HCT116 (cell line): ENCODE measurements around the gene SUFU. TPM values are rescaled to one million over a fixed set of nuclear protein-coding genes. Genes with fewer than 3 reads are reported as not detected.

Experiments
- ATAC-seq: fragments of 200-7000 bp; cut with Tn5 transposase; 2 replicates; pipeline ENCODE4 v1.9.1; 2020; ENCODE audit warnings: mild to moderate bottlenecking, moderate library complexity
- BruUV-seq: library from RNA; stranded (reverse); fragments of 400-500 nt; replicated peaks from 2 replicates; lab custom pipeline; 2021; lab: Mats Ljungman, UMichigan
- CTCF ChIA-PET: fragments of 300-600 bp; sonication (Branson Sonifier 250); formaldehyde crosslinking; loops from one replicate; lab custom pipeline; 2021; ENCODE audit warnings: antibody characterized with exemption; lab: Charles Lee
- POLR2A ChIA-PET: fragments of 300-600, 350-600 bp; sonication (Branson Sonifier 250); formaldehyde crosslinking; loops from one replicate; lab custom pipeline; 2021; ENCODE audit warnings: antibody characterized with exemption; lab: Charles Lee
- RAD21 ChIA-PET, 2 experiments: fragments of 300-600 bp; sonication (Branson Sonifier 250); formaldehyde crosslinking; loops; one replicate each; lab custom pipeline; 2023; ENCODE audit warnings: low total read pairs in 2 of 2; ENCODE audit not compliant: uncharacterized antibody in 2 of 2, unreplicated experiment in 2 of 2, low non-redundant PET in 1 of 2; lab: Charles Lee
- DNase-seq: peaks from one replicate; pipeline ENCODE4 v3.0.0-alpha.2; 2010; ENCODE audit warnings: low read depth, low spot score
- H2AFZ ChIP-seq: fragments of 200-600 bp; shearing (Covaris generic), sonication (generic); 2 replicates; pipeline ENCODE4 v1.6.1; 2017; ENCODE audit warnings: low read depth, mixed run types, mixed read lengths, antibody characterized with exemption, low read length; ENCODE audit not compliant: poor library complexity, severe bottlenecking
- H3K27ac ChIP-seq: 2 replicates; pipeline ENCODE4 v1.5.1; 2012; ENCODE audit warnings: low read depth, low read length
- H3K27me3 ChIP-seq: fragments of 200-600 bp; sonication (generic); 2 replicates; pipeline ENCODE4 v1.6.1; 2016; ENCODE audit warnings: mixed run types, low read length, mixed read lengths; ENCODE audit not compliant: insufficient read depth
- H3K36me3 ChIP-seq, 2 experiments: fragments of 200-500 bp in 1 of 2; fragments of 200-600 bp in 1 of 2; sonication (Bioruptor generic) in 1 of 2; sonication (generic) in 1 of 2; 2 replicates each; pipeline versions ENCODE4 v1.5.1 to v1.6.1; 2014 to 2016; ENCODE audit warnings: low read length in 2 of 2, inconsistent platforms in 1 of 2, mixed read lengths in 1 of 2, mixed run types in 1 of 2; ENCODE audit not compliant: insufficient read depth in 2 of 2, control insufficient read depth in 1 of 2
- H3K4me1 ChIP-seq, 2 experiments: fragments of 200-600 bp in 1 of 2; sonication (generic) in 1 of 2; 2 replicates each; pipeline versions ENCODE4 v1.5.1 to v1.6.1; 2012 to 2017; ENCODE audit warnings: low read length in 2 of 2, inconsistent platforms in 1 of 2, mild to moderate bottlenecking in 1 of 2, mixed read lengths in 1 of 2, mixed run types in 1 of 2, moderate library complexity in 1 of 2; ENCODE audit not compliant: insufficient read depth in 2 of 2, control insufficient read depth in 1 of 2
- H3K4me2 ChIP-seq: fragments of 200-600 bp; sonication (generic); 2 replicates; pipeline ENCODE4 v1.6.1; 2017; ENCODE audit warnings: mixed run types, low read length, mixed read lengths
- H3K4me3 ChIP-seq, 2 experiments: fragments of 200-600 bp in 1 of 2; sonication (generic) in 1 of 2; replicated peaks in 1 of 2; 2 replicates each; pipeline ENCODE4 v1.5.1; 2011 to 2016; ENCODE audit warnings: low read length in 2 of 2, control low read depth in 1 of 2, low read depth in 1 of 2, mild to moderate bottlenecking in 1 of 2, mixed read lengths in 1 of 2, mixed run types in 1 of 2
- H3K79me2 ChIP-seq: fragments of 200-600 bp; sonication (generic); 2 replicates; pipeline ENCODE4 v1.6.1; 2017; ENCODE audit warnings: mild to moderate bottlenecking, mixed run types, low read length, moderate library complexity, mixed read lengths; ENCODE audit not compliant: insufficient read depth
- H3K9ac ChIP-seq: fragments of 200-600 bp; sonication (generic); 2 replicates; pipeline ENCODE4 v1.6.1; 2016; ENCODE audit warnings: low read length, mixed read lengths
- H3K9me2 ChIP-seq: fragments of 200-600 bp; sonication (generic), shearing (Covaris generic); 2 replicates; pipeline ENCODE4 v1.6.1; 2017; ENCODE audit warnings: mixed run types, mild to moderate bottlenecking, moderate library complexity; ENCODE audit not compliant: insufficient read depth
- H3K9me3 ChIP-seq, 2 experiments: fragments of 200-500 bp in 1 of 2; fragments of 200-600 bp in 1 of 2; sonication (Bioruptor generic) in 1 of 2; sonication (generic) in 1 of 2; 2 replicates each; pipeline ENCODE4 v1.6.1; 2014 to 2017; ENCODE audit warnings: low read length in 2 of 2, mixed read lengths in 2 of 2, inconsistent platforms in 1 of 2, low read depth in 1 of 2, mild to moderate bottlenecking in 1 of 2, mixed run types in 1 of 2, moderate library complexity in 1 of 2; ENCODE audit not compliant: control insufficient read depth in 1 of 2, insufficient read depth in 1 of 2
- H4K20me1 ChIP-seq: fragments of 200-600 bp; sonication (generic), shearing (Covaris generic); 2 replicates; pipeline ENCODE4 v1.6.1; 2017; ENCODE audit warnings: mixed run types, mild to moderate bottlenecking, moderate library complexity; ENCODE audit not compliant: insufficient read depth
- EGR1 ChIP-seq: IDR thresholded peaks from 2 replicates; pipeline ENCODE4 v1.6.1; 2012; ENCODE audit warnings: low read depth
- EZH2phosphoT487 ChIP-seq: fragments of 200-600 bp; IDR thresholded peaks from 2 replicates; pipeline ENCODE4 v1.6.1; 2018; ENCODE audit warnings: antibody characterized with exemption, borderline replicate concordance
- FOSL1 ChIP-seq: IDR thresholded peaks from 2 replicates; pipeline ENCODE4 v1.6.1; 2012; ENCODE audit warnings: low read depth
- POLR2AphosphoS5 ChIP-seq: IDR thresholded peaks from 2 replicates; pipeline ENCODE4 v1.6.1; 2011; ENCODE audit warnings: mild to moderate bottlenecking, low read depth, low read length, moderate library complexity
- RAD21 ChIP-seq: IDR thresholded peaks from 2 replicates; pipeline ENCODE4 v1.6.1; 2012; ENCODE audit warnings: low read depth, mild to moderate bottlenecking
- YY1 ChIP-seq: IDR thresholded peaks from 2 replicates; pipeline ENCODE4 v1.6.1; 2011; ENCODE audit warnings: low read length, low read depth, moderate library complexity, mild to moderate bottlenecking; ENCODE audit not compliant: insufficient replicate concordance; ENCODE audit errors: extremely low read depth
- ZNF274 ChIP-seq: fragments of 200-500 bp; sonication (Bioruptor generic); IDR thresholded peaks from 2 replicates; pipeline ENCODE4 v1.6.1; 2014; ENCODE audit warnings: mild to moderate bottlenecking, low read depth, low read length, inconsistent platforms
- intact Hi-C: fragments of 100-400 bp; cut with micrococcal nuclease; formaldehyde crosslinking; loops from 2 replicates; pipeline ENCODE4 v1.10.0; 2022
- total RNA-seq: library from RNA; stranded (reverse); gene quantifications from one replicate; pipeline ENCODE4 v1.2.1, GENCODE V29; 2021; ENCODE audit not compliant: unreplicated experiment
- TF ChIP-seq, protein P1 (sequence below): IDR thresholded peaks from 2 replicates; pipeline ENCODE4 v1.6.1; 2011; ENCODE audit warnings: mild to moderate bottlenecking, low read length, moderate library complexity; ENCODE audit not compliant: insufficient replicate concordance; ENCODE audit errors: extremely low read depth
- TF ChIP-seq, protein P2 (sequence below): IDR thresholded peaks from 2 replicates; pipeline ENCODE4 v1.6.1; 2012

The SUFU gene
- total RNA-seq, 1 experiment from 2014 or later: 18.8 TPM

GRCh38 chr10:102639537-102639936 lies 135.8 kb downstream of the SUFU start:
- Histone ChIP-seq H3K27ac (no peak overlapping the region), H3K9me2 (no peaks in the 10 kb centered on the region), H3K4me1 (peaks cover 15 to 28% of the 10 kb centered on the region in 2 experiments), H3K4me3 (no peak overlapping the region), H3K36me3 (no peaks in the 10 kb centered on the region), H3K9ac (no peak overlapping the region), H4K20me1 (no peaks in the 10 kb centered on the region), H3K27me3 (no peaks in the 10 kb centered on the region), H2AFZ (no peak overlapping the region), H3K4me2 (no peak overlapping the region), H3K79me2 (peaks cover 3% of the 10 kb centered on the region; the same call in 1 of the 2 replicates), H3K9me3 (no peaks in the 10 kb centered on the region)
- DNase-seq (no peak), ATAC-seq (no peak)
- no peak for TF ChIP-seq RAD21
- TF ChIP-seq, protein P1, sequence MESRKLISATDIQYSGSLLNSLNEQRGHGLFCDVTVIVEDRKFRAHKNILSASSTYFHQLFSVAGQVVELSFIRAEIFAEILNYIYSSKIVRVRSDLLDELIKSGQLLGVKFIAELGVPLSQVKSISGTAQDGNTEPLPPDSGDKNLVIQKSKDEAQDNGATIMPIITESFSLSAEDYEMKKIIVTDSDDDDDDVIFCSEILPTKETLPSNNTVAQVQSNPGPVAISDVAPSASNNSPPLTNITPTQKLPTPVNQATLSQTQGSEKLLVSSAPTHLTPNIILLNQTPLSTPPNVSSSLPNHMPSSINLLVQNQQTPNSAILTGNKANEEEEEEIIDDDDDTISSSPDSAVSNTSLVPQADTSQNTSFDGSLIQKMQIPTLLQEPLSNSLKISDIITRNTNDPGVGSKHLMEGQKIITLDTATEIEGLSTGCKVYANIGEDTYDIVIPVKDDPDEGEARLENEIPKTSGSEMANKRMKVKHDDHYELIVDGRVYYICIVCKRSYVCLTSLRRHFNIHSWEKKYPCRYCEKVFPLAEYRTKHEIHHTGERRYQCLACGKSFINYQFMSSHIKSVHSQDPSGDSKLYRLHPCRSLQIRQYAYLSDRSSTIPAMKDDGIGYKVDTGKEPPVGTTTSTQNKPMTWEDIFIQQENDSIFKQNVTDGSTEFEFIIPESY: no peak
- TF ChIP-seq, protein P2, sequence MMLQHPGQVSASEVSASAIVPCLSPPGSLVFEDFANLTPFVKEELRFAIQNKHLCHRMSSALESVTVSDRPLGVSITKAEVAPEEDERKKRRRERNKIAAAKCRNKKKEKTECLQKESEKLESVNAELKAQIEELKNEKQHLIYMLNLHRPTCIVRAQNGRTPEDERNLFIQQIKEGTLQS: no peak
- no peak for TF ChIP-seq EZH2phosphoT487
- TF ChIP-seq FOSL1: no peak
- no peak for TF ChIP-seq YY1
- no peak for TF ChIP-seq EGR1
- TF ChIP-seq ZNF274: no peak
- no peak for TF ChIP-seq POLR2AphosphoS5
- ChIA-PET POLR2A (no interaction called here), RAD21 (interaction anchor here in 1 of 2 experiments (0.6 kb wide), 1 partner anchor 470 kb away, joined by 5 read pairs; no protein-coding TSS in a partner anchor), CTCF (no interaction called here)
- intact Hi-C loops: no loop called here
- no TSS peak for BruUV-seq
